ENCODE results near the gene C19orf47.
"Not testable (repeated sequence)": the region's sequence is repeated elsewhere in the genome, so short reads cannot be mapped to it uniquely, and the experiment has no call there.

C19orf47 gene

GRCh38 chr19:40342644-40343311 is 5.4 kb downstream of the C19orf47 start:
- DNase-seq: no peak

GRCh38 chr19:40341601-40342482 is 6.4 kb downstream of the C19orf47 start:
- DNase-seq: no peak

GRCh38 chr19:40339018-40339728 is 9.0 kb downstream of the C19orf47 start:
- DNase-seq: no peak

GRCh38 chr19:40337594-40337993 is 10.6 kb downstream of the C19orf47 start:
- no peak for DNase-seq

DNA sequence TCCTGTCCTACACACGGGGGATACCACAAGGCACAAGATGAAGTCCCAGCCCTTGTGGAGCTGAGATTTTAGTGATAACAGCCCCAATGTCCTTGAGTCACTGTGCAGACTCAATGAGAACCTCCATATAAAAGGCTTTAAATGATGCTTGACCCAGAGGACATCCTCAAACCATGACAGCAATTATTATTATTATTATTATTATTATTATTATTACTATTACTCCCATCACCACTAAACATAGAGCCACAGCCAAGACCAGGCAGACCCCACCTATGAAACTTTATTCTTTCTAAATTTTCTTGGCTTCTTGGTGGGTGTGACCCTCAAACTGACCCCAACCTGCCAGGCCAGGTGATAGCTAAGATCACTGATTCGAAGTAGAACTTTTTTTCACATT is 11.1 kb downstream of the C19orf47 start:
- DNase-seq: no peak

GRCh38 chr19:40336601-40336900 is 11.6 kb downstream of the C19orf47 start:
- DNase-seq: no peak

DNA sequence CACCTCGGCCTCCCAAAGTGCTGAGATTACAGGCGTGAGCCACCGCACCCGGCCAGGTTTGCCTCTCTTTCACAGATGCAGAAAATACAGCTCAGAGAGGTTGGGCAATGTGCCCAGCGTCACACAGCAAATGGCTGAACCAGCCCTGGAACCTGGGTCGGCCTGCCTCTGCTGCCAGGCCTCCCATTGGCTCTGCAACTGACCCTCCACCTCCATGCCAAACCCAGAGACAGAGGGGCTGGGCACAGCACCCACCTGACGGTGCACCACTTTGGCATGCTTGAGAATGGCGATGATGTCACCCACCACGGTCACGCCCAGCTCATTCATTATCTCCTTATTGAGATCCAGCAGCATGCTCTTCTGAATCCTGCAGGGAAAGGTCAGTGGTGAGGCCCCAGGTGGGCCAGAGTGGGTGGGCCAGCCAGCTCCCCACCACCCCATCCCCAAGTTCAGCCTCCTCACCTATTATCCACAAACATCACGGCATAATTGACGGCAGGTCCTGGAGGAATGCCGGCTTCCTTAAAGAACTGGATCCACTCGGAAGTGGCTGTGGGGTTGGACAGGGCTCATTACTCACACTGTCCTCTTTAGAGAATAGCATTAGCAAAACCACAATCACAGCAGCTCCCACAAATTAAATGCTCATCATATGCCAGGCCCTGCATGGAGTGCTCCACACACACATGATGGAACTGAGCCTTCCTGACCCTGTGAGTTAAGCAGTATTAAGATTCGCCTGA is 12.2 kb downstream of the C19orf47 start:
- no peak for DNase-seq

- no peak for DNase-seq
Observed at GRCh38 chr19:40335101-40335500, 13.1 kb downstream of the C19orf47 start.

GRCh38 chr19:40333083-40333482 is 15.1 kb downstream of the C19orf47 start:
- not testable (repeated sequence) for DNase-seq

GRCh38 chr19:40332669-40333068 is 15.5 kb downstream of the C19orf47 start:
- DNase-seq: no peak

DNA sequence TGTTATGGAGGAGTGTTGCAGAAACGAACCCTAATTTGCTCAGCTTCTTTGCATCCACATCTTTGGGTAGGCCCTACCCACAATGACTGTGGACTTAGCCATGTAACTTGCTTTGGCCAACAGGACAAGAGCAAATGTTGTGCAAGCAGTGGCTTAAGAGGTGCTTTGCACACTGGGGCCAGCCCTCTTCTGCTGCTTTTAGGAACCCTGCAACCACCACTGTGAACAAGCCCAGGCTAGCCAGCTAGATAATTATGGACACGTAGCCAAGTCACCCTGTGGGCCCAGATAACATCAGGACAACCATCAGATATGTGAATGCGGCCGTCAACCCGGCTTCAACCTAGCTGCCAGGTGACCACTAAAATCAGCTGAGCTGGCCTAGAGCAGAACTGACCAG is 17.1 kb downstream of the C19orf47 start:
- no peak for DNase-seq

GRCh38 chr19:40326201-40326600 is 22.0 kb downstream of the C19orf47 start:
- no peak for DNase-seq

- DNase-seq: no peak
Observed at GRCh38 chr19:40323705-40324104, 24.5 kb downstream of the C19orf47 start.

- no peak for DNase-seq
Observed at GRCh38 chr19:40322951-40323615, 25.1 kb downstream of the C19orf47 start.

DNA sequence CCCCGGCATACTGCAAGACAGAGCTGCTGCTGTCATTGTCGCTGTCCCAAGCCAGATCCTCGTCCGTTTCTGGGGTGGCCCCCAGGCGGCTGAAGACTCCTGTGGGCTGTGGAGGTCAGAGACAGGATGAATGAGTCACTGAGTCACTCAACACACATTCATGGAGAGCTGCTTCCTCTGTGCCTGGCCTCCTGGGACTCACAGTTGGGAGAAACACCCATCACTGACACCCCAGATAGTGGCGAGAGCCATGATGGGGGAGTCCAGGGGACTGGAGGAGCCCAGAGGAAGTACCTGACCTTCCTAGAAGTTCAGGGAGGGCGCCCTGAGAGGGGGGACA is 26.0 kb downstream of the C19orf47 start:
- no peak for DNase-seq

DNA sequence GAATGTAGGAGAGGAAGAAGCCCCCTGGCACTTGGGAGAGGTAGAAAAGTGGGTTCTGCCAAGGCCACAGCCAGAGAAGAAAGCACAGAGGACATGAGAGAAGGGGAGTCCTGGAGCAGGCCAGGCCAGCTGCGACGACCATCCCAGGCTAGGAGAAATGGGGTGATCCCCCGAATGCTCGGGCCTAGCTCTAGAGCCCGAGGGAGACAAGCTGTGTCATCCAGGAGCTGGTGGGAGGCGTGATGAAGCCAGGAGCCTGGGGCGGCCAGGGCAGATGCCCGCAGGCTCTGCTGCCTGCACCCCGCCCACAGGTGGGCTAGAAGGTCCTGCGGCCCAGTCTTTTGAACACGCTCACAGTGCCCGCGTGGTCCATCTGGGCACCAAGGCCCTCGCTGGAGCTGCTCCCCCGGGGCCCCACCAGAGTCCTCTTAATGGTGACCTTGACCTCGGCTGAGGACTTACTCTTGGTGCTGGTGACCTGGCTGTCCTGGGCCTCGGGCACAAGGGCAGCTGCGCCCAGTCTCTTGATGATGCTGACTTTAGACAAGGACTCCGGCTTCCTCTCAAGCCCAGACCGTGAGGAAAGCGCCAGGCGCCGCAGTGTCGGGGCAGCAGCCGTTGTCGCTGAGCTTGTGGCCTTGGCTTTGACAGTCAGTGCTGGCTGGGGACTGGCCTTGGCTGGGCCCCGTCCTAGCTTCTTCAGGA is 26.5 kb downstream of the C19orf47 start:
- DNase-seq: no peak

- no peak for DNase-seq
Observed at GRCh38 chr19:40321076-40321475, 27.1 kb downstream of the C19orf47 start.

DNA sequence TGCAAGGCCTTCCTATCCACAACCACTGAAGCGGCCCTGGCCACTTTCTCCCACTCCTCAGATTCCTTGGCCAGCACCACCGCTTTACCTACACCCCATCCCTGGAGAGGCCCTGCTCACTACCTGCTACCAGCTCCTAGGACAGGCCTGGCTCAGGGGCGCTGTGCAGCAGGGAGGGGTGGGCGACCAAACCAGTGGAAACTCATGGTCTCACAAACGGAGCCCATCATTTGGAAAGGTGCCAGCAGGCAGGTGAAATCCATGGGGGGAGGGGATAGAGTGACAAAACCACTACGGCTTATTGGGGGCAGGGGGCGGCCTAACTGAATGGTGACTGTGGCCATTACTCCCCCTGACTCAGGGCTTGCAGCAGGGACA is 27.6 kb downstream of the C19orf47 start:
- DNase-seq: no peak

- DNase-seq: no peak
Observed at GRCh38 chr19:40317338-40317737, 30.9 kb downstream of the C19orf47 start.

- DNase-seq: no peak
Observed at GRCh38 chr19:40315812-40316470, 32.3 kb downstream of the C19orf47 start.

DNA sequence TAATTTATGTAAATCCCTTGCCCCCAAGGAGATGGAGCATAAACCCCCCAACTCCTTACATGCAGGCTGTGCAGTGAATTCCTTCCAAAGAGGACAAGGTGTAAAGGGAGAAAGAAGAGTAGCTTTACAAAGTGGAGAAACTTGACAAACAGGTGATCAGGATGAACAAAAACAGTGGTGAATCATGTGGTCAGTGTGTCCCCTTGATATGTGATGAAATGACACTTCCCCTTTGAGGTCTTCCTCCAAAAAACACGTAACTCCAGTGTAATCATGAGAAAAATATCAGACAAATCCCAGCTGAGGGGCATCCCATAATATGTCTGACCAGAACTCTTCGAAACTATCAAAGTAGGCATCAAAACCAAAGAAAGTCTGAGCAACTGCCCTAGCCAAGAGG is 33.5 kb downstream of the C19orf47 start:
- no peak for DNase-seq

Data from stimulated activated CD4-positive, alpha-beta T cell treated with anti-CD3 and anti-CD28 coated beads, Interleukin-1b, Interleukin-23, amount 100 ng/mL, for 48 hours (primary cell).